HL-60 (cell line): ENCODE measurements around the gene SLC27A3.

Experiments used
- GABPA ChIP-seq: IDR thresholded peaks from 2 replicates; pipeline ENCODE4 v1.6.1; 2012; ENCODE audit warnings: low read depth
- POLR2AphosphoS5 ChIP-seq: IDR thresholded peaks from 2 replicates; pipeline ENCODE4 v1.6.1; 2012; ENCODE audit warnings: low read depth
- SPI1 ChIP-seq: IDR thresholded peaks from 2 replicates; pipeline ENCODE4 v1.6.1; 2012; ENCODE audit warnings: low read depth, mild to moderate bottlenecking, borderline replicate concordance
- TF ChIP-seq, protein P1 (sequence below): IDR thresholded peaks from one replicate; pipeline ENCODE4 v1.5.1; 2011; ENCODE audit warnings: low read length, control low read depth, inconsistent platforms; ENCODE audit not compliant: insufficient read depth
- TF ChIP-seq, protein P2 (sequence below): IDR thresholded peaks from 2 replicates; pipeline ENCODE4 v1.6.1; 2012; ENCODE audit warnings: low read depth; ENCODE audit not compliant: insufficient replicate concordance

DNA sequence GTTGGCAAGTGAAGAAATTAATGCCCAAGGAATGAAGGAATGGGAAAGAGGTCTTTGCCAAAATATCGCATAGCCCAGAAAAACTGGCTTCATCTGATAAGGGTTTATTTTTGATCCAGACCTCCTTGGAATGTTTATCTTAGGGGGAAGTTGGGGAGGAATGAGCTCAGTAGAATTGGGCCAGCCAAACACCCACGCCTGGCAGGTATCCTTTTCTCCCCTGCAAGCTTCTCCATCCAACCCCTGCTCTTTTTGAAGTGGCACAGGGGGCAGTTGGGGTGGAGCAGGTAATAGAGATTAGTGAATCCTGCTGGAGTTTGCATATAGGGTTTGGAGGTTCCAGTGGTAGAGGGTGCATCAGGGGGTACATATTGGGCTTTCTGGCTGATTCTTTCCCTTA lies 26.3 kb upstream of the SLC27A3 start:
- TF ChIP-seq, protein P1, sequence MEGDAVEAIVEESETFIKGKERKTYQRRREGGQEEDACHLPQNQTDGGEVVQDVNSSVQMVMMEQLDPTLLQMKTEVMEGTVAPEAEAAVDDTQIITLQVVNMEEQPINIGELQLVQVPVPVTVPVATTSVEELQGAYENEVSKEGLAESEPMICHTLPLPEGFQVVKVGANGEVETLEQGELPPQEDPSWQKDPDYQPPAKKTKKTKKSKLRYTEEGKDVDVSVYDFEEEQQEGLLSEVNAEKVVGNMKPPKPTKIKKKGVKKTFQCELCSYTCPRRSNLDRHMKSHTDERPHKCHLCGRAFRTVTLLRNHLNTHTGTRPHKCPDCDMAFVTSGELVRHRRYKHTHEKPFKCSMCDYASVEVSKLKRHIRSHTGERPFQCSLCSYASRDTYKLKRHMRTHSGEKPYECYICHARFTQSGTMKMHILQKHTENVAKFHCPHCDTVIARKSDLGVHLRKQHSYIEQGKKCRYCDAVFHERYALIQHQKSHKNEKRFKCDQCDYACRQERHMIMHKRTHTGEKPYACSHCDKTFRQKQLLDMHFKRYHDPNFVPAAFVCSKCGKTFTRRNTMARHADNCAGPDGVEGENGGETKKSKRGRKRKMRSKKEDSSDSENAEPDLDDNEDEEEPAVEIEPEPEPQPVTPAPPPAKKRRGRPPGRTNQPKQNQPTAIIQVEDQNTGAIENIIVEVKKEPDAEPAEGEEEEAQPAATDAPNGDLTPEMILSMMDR, result no peak
- no peak for TF ChIP-seq POLR2AphosphoS5
- TF ChIP-seq SPI1, result no peak
- TF ChIP-seq GABPA, result no peak
- TF ChIP-seq, protein P2, sequence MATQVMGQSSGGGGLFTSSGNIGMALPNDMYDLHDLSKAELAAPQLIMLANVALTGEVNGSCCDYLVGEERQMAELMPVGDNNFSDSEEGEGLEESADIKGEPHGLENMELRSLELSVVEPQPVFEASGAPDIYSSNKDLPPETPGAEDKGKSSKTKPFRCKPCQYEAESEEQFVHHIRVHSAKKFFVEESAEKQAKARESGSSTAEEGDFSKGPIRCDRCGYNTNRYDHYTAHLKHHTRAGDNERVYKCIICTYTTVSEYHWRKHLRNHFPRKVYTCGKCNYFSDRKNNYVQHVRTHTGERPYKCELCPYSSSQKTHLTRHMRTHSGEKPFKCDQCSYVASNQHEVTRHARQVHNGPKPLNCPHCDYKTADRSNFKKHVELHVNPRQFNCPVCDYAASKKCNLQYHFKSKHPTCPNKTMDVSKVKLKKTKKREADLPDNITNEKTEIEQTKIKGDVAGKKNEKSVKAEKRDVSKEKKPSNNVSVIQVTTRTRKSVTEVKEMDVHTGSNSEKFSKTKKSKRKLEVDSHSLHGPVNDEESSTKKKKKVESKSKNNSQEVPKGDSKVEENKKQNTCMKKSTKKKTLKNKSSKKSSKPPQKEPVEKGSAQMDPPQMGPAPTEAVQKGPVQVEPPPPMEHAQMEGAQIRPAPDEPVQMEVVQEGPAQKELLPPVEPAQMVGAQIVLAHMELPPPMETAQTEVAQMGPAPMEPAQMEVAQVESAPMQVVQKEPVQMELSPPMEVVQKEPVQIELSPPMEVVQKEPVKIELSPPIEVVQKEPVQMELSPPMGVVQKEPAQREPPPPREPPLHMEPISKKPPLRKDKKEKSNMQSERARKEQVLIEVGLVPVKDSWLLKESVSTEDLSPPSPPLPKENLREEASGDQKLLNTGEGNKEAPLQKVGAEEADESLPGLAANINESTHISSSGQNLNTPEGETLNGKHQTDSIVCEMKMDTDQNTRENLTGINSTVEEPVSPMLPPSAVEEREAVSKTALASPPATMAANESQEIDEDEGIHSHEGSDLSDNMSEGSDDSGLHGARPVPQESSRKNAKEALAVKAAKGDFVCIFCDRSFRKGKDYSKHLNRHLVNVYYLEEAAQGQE, result no peak
